Panc1 (cell line): ENCODE data around the gene FOXA3.

Experiments used
- CTCF ChIP-seq: fragments of 450-650 bp; IDR thresholded peaks from 2 replicates; pipeline ENCODE4 v1.5.1; 2017; ENCODE audit warnings: mild to moderate bottlenecking
- POLR2AphosphoS5 ChIP-seq: IDR thresholded peaks from 2 replicates; pipeline ENCODE4 v1.6.1; 2012; ENCODE audit warnings: mild to moderate bottlenecking, low read depth, low read length, moderate library complexity
- REST ChIP-seq, 2 experiments: IDR thresholded peaks; 2 replicates each; pipeline ENCODE4 v1.6.1; 2011 to 2012; ENCODE audit warnings: low read depth in 2 of 2, control low read depth in 1 of 2, low read length in 1 of 2, mild to moderate bottlenecking in 1 of 2, moderate library complexity in 1 of 2; ENCODE audit not compliant: insufficient read depth in 1 of 2
- SIN3A ChIP-seq: IDR thresholded peaks from 2 replicates; pipeline ENCODE4 v1.6.1; 2012; ENCODE audit warnings: low read depth, mild to moderate bottlenecking, low read length, moderate library complexity, borderline replicate concordance; ENCODE audit not compliant: insufficient read depth
- TCF7L2 ChIP-seq: IDR thresholded peaks from 2 replicates; pipeline ENCODE4 v1.6.1; 2011; ENCODE audit warnings: mild to moderate bottlenecking, low read depth, low read length, inconsistent platforms

DNA sequence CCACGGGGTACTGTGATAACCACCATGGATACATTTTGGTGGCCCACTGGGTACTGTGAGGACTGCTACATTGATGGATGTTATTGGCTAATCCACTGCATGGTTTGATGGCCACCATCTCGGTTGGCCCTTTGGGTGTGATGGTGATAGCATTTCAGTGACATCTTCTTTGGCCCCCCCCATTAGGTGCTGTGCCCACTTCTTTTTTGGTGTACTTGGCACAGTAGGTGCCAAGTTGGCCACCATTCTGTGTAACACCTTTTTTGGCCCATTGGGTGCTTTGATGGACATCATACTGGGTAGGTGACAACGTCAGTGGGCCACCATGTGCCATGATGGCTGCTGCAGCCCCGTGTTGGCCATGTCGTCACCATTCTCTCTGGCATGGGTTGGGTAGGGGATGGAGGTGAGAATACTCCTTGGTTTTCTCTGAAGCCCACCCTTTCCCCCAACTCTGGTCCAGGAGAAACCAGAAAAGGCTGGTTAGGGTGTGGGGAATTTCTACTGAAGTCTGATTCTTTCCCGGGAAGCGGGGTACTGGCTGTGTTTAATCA, 9.2 kb downstream of the FOXA3 start:
- TF ChIP-seq CTCF: no peak
- no peak for TF ChIP-seq POLR2AphosphoS5
- TF ChIP-seq SIN3A: no peak
- TF ChIP-seq REST (IDR thresholded peaks at IDR 0.05; ENCODE audit: insufficient read depth in 1 of 2, low read depth in 2 of 2, low read length in 1 of 2): no peak
- TF ChIP-seq TCF7L2: no peak
